Activated naive CD8-positive, alpha-beta T cell treated with anti-CD3 and anti-CD28 coated beads, Interleukin-2, amount 50 U/mL, for 24 hours (primary cell): Measurements from ENCODE around the gene RDH5.
"Not testable (repeated sequence)": the region's sequence is repeated elsewhere in the genome, so short reads cannot be mapped to it uniquely, and the experiment has no call there.

Source experiments
- ATAC-seq: fragments of 150-1000 bp; cut with Tn5 transposase; one replicate; pipeline ENCODE4 v1.10.0; 2021
- DNase-seq: peaks from one replicate; pipeline ENCODE4 v3.0.0; 2021
- H3K27ac Mint-ChIP-seq: one replicate; pipeline ENCODE4 v1.8.0; 2021; ENCODE audit warnings: mild to moderate bottlenecking, mixed read lengths
- H3K27me3 Mint-ChIP-seq: one replicate; pipeline ENCODE4 v1.8.0; 2021; ENCODE audit warnings: mixed read lengths
- H3K36me3 Mint-ChIP-seq: one replicate; pipeline ENCODE4 v1.8.0; 2021; ENCODE audit warnings: low read depth, mixed read lengths
- H3K4me1 Mint-ChIP-seq: one replicate; pipeline ENCODE4 v1.8.0; 2021; ENCODE audit warnings: mixed read lengths
- H3K4me3 Mint-ChIP-seq: one replicate; pipeline ENCODE4 v1.8.0; 2021; ENCODE audit warnings: mild to moderate bottlenecking, moderate library complexity, mixed read lengths
- H3K9me3 Mint-ChIP-seq: one replicate; pipeline ENCODE4 v1.8.0; 2021; ENCODE audit warnings: mixed read lengths

The RDH5 gene

GRCh38 chr12:55755246-55755645 is 35.1 kb downstream of the RDH5 start:
- peak overlapping the region; percentile 28 for H3K27ac Mint-ChIP-seq
- H3K9me3 Mint-ChIP-seq, result no peaks in the 10 kb centered on the region
- no peak overlapping the region for H3K4me3 Mint-ChIP-seq
- peaks cover 52% of the 10 kb centered on the region for H3K36me3 Mint-ChIP-seq
- H3K4me1 Mint-ChIP-seq, result peaks cover 10% of the 10 kb centered on the region
- H3K27me3 Mint-ChIP-seq, result no peaks in the 10 kb centered on the region
- DNase-seq (no peak), ATAC-seq (no peak)

GRCh38 chr12:55757701-55758100 is 37.5 kb downstream of the RDH5 start:
- no peaks in the 10 kb centered on the region for H3K27me3 Mint-ChIP-seq
- ATAC-seq (no peak), DNase-seq (no peak)
- no peak overlapping the region for H3K27ac Mint-ChIP-seq
- no peak overlapping the region for H3K4me3 Mint-ChIP-seq
- H3K9me3 Mint-ChIP-seq, result no peaks in the 10 kb centered on the region
- peaks cover 46% of the 10 kb centered on the region for H3K36me3 Mint-ChIP-seq
- peaks cover 13% of the 10 kb centered on the region for H3K4me1 Mint-ChIP-seq

GRCh38 chr12:55758575-55758974 is 38.4 kb downstream of the RDH5 start:
- H3K4me3 Mint-ChIP-seq, H3K9me3 Mint-ChIP-seq, ATAC-seq, H3K27ac Mint-ChIP-seq, H3K27me3 Mint-ChIP-seq, DNase-seq: not testable (repeated sequence)
- peaks cover 44% of the 10 kb centered on the region for H3K36me3 Mint-ChIP-seq
- peaks cover 13% of the 10 kb centered on the region for H3K4me1 Mint-ChIP-seq

- no peaks in the 10 kb centered on the region for H3K9me3 Mint-ChIP-seq
These were observed 40.5 kb downstream of the RDH5 start for GRCh38 chr12:55760663-55761062.

GRCh38 chr12:55762646-55763045 is 42.5 kb downstream of the RDH5 start:
- Mint-ChIP-seq H3K9me3 (no peaks in the 10 kb centered on the region), H3K4me1 (peaks cover 6% of the 10 kb centered on the region), H3K4me3 (no peak overlapping the region), H3K36me3 (peaks cover 40% of the 10 kb centered on the region), H3K27ac (no peak overlapping the region), H3K27me3 (no peaks in the 10 kb centered on the region)
- no peak for DNase-seq
- no peak for ATAC-seq

More at GRCh38 chr12:55760663-55761062, 40.5 kb downstream of the RDH5 start:
- DNase-seq, result no peak
- H3K27ac Mint-ChIP-seq, result peak overlapping the region; percentile 74
- H3K27me3 Mint-ChIP-seq, result no peaks in the 10 kb centered on the region
- H3K4me1 Mint-ChIP-seq, result peaks cover 9% of the 10 kb centered on the region
- peaks cover 39% of the 10 kb centered on the region for H3K36me3 Mint-ChIP-seq
- peak; percentile 82 for ATAC-seq
- H3K4me3 Mint-ChIP-seq, result no peak overlapping the region

GRCh38 chr12:55765736-55766290 is 45.6 kb downstream of the RDH5 start:
- H3K9me3 Mint-ChIP-seq, result no peaks in the 10 kb centered on the region
- H3K27me3 Mint-ChIP-seq, result no peaks in the 10 kb centered on the region
- H3K27ac Mint-ChIP-seq, result no peak overlapping the region
- no peak for DNase-seq
- no peak overlapping the region for H3K4me3 Mint-ChIP-seq
- peaks cover 25% of the 10 kb centered on the region for H3K36me3 Mint-ChIP-seq
- ATAC-seq, result no peak
- H3K4me1 Mint-ChIP-seq, result peaks cover 2% of the 10 kb centered on the region

- no peak overlapping the region for H3K27ac Mint-ChIP-seq
- H3K9me3 Mint-ChIP-seq, result no peaks in the 10 kb centered on the region
- no peaks in the 10 kb centered on the region for H3K27me3 Mint-ChIP-seq
- peaks cover 35% of the 10 kb centered on the region for H3K36me3 Mint-ChIP-seq
- H3K4me3 Mint-ChIP-seq, result no peak overlapping the region
- no peaks in the 10 kb centered on the region for H3K4me1 Mint-ChIP-seq
- DNase-seq (no peak), ATAC-seq (no peak)
These were observed 47.0 kb downstream of the RDH5 start for GRCh38 chr12:55767156-55767555.

- Mint-ChIP-seq H3K4me1 (peaks cover 3% of the 10 kb centered on the region), H3K36me3 (peaks cover 34% of the 10 kb centered on the region), H3K9me3 (no peaks in the 10 kb centered on the region), H3K27me3 (no peaks in the 10 kb centered on the region), H3K4me3 (no peak overlapping the region), H3K27ac (no peak overlapping the region)
- ATAC-seq (no peak), DNase-seq (no peak)
These were observed 51.5 kb downstream of the RDH5 start for GRCh38 chr12:55771736-55772135.
